Measurements from ENCODE around the gene PAK5. TPM values are rescaled to one million over a fixed set of nuclear protein-coding genes. Genes with fewer than 3 reads are reported as not detected.

Gene PAK5
- total and polyA plus RNA-seq, 10 donors = not detected

- WGBS, 5 donors = 86 to 91% (median 91%) methylated on average over 3 of the region's 3 CpGs
- no peak for DNase-seq
- no peak overlapping the region for H3K27ac ChIP-seq
- no peaks in the 10 kb centered on the region for H3K36me3 ChIP-seq
- no peaks in the 10 kb centered on the region for H3K27me3 ChIP-seq (replicated peaks in 1 of 7)
- intact Hi-C loops (cut with DNase I; ENCODE audit: low total_unique reads) = no loop called here
- TF ChIP-seq POLR2A (IDR thresholded peaks at IDR 0.05) = no peak
- no peak overlapping the region for H3K4me3 ChIP-seq
- no peaks in the 10 kb centered on the region for H3K4me1 ChIP-seq
- H3K9me3 ChIP-seq = no peaks in the 10 kb centered on the region
Observed at GRCh38 chr20:9794831-9795230, 44.0 kb downstream of the PAK5 start.

- no peak for DNase-seq
- Histone ChIP-seq H3K36me3 (no peaks in the 10 kb centered on the region), H3K4me1 (no peaks in the 10 kb centered on the region), H3K4me3 (no peak overlapping the region), H3K9me3 (no peaks in the 10 kb centered on the region), H3K27me3 (replicated peaks in 1 of 7) (no peaks in the 10 kb centered on the region), H3K27ac (no peak overlapping the region)
- intact Hi-C loops (cut with DNase I; ENCODE audit: low total_unique reads) = no loop called here
- WGBS, 5 donors = 68 to 86% (median 73%) methylated on average over 6 of the region's 6 CpGs
- TF ChIP-seq POLR2AphosphoS5 (IDR thresholded peaks at IDR 0.05) = no peak
- TF ChIP-seq POLR2A (IDR thresholded peaks at IDR 0.05) = no peak
- no peak for TF ChIP-seq CTCF (IDR thresholded peaks at IDR 0.05 in 8 of 11, conservative IDR thresholded peaks at IDR 0.05 in 3 of 11)
Observed at GRCh38 chr20:9792674-9793073, 46.2 kb downstream of the PAK5 start.

- Histone ChIP-seq H3K4me1 (no peaks in the 10 kb centered on the region), H3K9me3 (no peaks in the 10 kb centered on the region), H3K4me3 (no peak overlapping the region), H3K36me3 (no peaks in the 10 kb centered on the region), H3K27ac (no peak overlapping the region), H3K27me3 (replicated peaks in 1 of 7) (no peaks in the 10 kb centered on the region)
- 74 to 92% (median 82%) methylated on average over 2 of the region's 2 CpGs for WGBS, 5 donors
- DNase-seq = no peak
- intact Hi-C loops (cut with DNase I; ENCODE audit: low total_unique reads) = no loop called here
- no peak for TF ChIP-seq POLR2AphosphoS5 (IDR thresholded peaks at IDR 0.05)
- no peak for TF ChIP-seq CTCF (IDR thresholded peaks at IDR 0.05 in 8 of 11, conservative IDR thresholded peaks at IDR 0.05 in 3 of 11)
- TF ChIP-seq POLR2A (IDR thresholded peaks at IDR 0.05) = no peak
Observed at GRCh38 chr20:9789131-9789530, 49.7 kb downstream of the PAK5 start.

GRCh38 chr20:9775176-9775575, 63.7 kb downstream of the PAK5 start:
- no peak for TF ChIP-seq POLR2AphosphoS5 (IDR thresholded peaks at IDR 0.05)
- TF ChIP-seq CTCF (IDR thresholded peaks at IDR 0.05 in 8 of 11, conservative IDR thresholded peaks at IDR 0.05 in 3 of 11) = no peak
- DNase-seq = no peak
- H3K36me3 ChIP-seq = no peaks in the 10 kb centered on the region
- H3K9me3 ChIP-seq = peaks cover 0 to 11% (median 0%) of the 10 kb centered on the region in 8 donors
- no peaks in the 10 kb centered on the region for H3K27me3 ChIP-seq (replicated peaks in 1 of 7)
- no peak overlapping the region for H3K27ac ChIP-seq
- no peaks in the 10 kb centered on the region for H3K4me1 ChIP-seq
- WGBS, 5 donors = 78 to 97% (median 92%) methylated on average over 3 of the region's 3 CpGs
- intact Hi-C loops (cut with DNase I; ENCODE audit: low total_unique reads) = no loop called here
- H3K4me3 ChIP-seq = no peak overlapping the region

- peaks cover 0 to 7% (median 0%) of the 10 kb centered on the region in 8 donors for H3K9me3 ChIP-seq
- no peaks in the 10 kb centered on the region for H3K36me3 ChIP-seq
- intact Hi-C loops (cut with DNase I; ENCODE audit: low total_unique reads) = no loop called here
- 80 to 85% (median 82%) methylated on average over 6 of the region's 6 CpGs for WGBS, 5 donors
- no peaks in the 10 kb centered on the region for H3K4me1 ChIP-seq
- no peaks in the 10 kb centered on the region for H3K27me3 ChIP-seq (replicated peaks in 1 of 7)
- DNase-seq = no peak
- no peak overlapping the region for H3K27ac ChIP-seq
- no peak overlapping the region for H3K4me3 ChIP-seq
- TF ChIP-seq POLR2AphosphoS5 (IDR thresholded peaks at IDR 0.05) (no peak), CTCF (IDR thresholded peaks at IDR 0.05 in 8 of 11, conservative IDR thresholded peaks at IDR 0.05 in 3 of 11) (no peak), POLR2A (IDR thresholded peaks at IDR 0.05) (no peak)
Observed at GRCh38 chr20:9769954-9770353, 68.9 kb downstream of the PAK5 start.

All from spleen (tissue), 11 donors.